AG04450 (cell line): ENCODE data around the gene SRSF2. TPM values are rescaled to one million over a fixed set of nuclear protein-coding genes. Genes with fewer than 3 reads are reported as not detected.
"Not testable (repeated sequence)": the region's sequence is repeated elsewhere in the genome, so short reads cannot be mapped to it uniquely, and the experiment has no call there.

ENCODE experiments used
- CTCF ChIA-PET: fragments of 300-600, 350-600 bp; formaldehyde crosslinking; extraction: SDS; loops from one replicate; lab custom pipeline; 2022; ENCODE audit warnings: antibody characterized with exemption, inconsistent platforms; lab: Charles Lee
- POLR2A ChIA-PET: fragments of 350-600 bp; formaldehyde crosslinking; extraction: SDS; loops from one replicate; lab custom pipeline; 2021; ENCODE audit warnings: antibody characterized with exemption, inconsistent platforms; lab: Yijun Ruan, JAX
- DNase-seq: peaks from one replicate; pipeline ENCODE4 v3.0.0-alpha.2; 2011; ENCODE audit warnings: low read depth, low spot score
- H3K27ac ChIP-seq: one replicate; pipeline ENCODE4 v1.5.1; 2012; ENCODE audit warnings: low read depth, low read length, control low read depth
- H3K27me3 ChIP-seq: one replicate; pipeline ENCODE4 v1.6.0; 2012; ENCODE audit warnings: low read length; ENCODE audit not compliant: control insufficient read depth, insufficient read depth
- H3K4me3 ChIP-seq: 2 replicates; pipeline ENCODE4 v1.5.1; 2011; ENCODE audit warnings: mild to moderate bottlenecking, low read depth, low read length, control low read depth
- H3K9me3 ChIP-seq: 2 replicates; pipeline ENCODE4 v1.5.1; 2012; ENCODE audit warnings: low read length; ENCODE audit not compliant: control insufficient read depth, insufficient read depth
- polyA plus RNA-seq: library from polyadenylated mRNA; depleted of rRNA; stranded (reverse); fragments of >200 nt; gene quantifications from 2 replicates; pipeline ENCODE4 v1.2.3, GENCODE V29; 2011
- TF ChIP-seq, protein P1 (sequence below): IDR thresholded peaks from 2 replicates; pipeline ENCODE4 v1.5.1; 2011; ENCODE audit warnings: low read depth, low read length, control low read depth, inconsistent platforms

Gene SRSF2
- polyA plus RNA-seq, 1 experiment = 184 TPM

DNA sequence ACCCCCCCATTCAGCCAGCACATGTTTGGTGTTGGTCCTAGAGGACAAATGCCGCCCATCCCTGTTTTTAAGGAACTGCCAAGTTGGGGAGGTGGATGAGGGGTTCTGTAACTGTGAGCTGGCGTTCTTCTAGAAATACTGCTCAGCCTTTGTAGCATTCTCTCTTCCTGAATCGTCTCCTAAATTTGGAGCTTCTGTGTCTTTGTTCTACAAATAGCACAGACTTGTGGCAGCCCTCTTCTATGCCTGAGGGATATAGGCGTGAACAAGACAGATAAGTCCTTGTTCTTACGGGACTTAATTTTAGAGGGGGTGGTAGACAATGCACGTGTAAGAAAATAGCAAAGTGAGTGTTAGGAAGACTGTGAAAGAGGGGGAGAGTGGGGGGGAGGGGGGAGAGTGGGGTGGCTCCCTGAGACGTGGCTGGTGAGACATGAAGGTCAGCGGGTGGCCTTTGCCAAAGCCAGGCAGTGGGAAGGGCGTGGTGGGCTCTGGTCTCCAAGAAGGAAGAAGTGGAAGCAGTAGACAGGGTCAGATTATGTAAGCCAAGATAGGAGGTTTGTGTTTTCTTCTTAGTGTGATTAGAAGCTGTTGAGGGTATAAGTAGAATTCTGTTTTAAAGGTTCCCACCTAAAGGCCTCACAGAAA, 10.7 kb upstream of the SRSF2 start:
- no peak for DNase-seq
- no peaks in the 10 kb centered on the region for H3K27me3 ChIP-seq
- no peak overlapping the region for H3K4me3 ChIP-seq
- H3K9me3 ChIP-seq = no peaks in the 10 kb centered on the region
- ChIA-PET CTCF (no interaction called here), POLR2A (interaction anchor here (0.7 kb wide), 1 partner anchor 9 kb away, joined by 3 read pairs; no protein-coding TSS in a partner anchor)
- TF ChIP-seq, protein P1, sequence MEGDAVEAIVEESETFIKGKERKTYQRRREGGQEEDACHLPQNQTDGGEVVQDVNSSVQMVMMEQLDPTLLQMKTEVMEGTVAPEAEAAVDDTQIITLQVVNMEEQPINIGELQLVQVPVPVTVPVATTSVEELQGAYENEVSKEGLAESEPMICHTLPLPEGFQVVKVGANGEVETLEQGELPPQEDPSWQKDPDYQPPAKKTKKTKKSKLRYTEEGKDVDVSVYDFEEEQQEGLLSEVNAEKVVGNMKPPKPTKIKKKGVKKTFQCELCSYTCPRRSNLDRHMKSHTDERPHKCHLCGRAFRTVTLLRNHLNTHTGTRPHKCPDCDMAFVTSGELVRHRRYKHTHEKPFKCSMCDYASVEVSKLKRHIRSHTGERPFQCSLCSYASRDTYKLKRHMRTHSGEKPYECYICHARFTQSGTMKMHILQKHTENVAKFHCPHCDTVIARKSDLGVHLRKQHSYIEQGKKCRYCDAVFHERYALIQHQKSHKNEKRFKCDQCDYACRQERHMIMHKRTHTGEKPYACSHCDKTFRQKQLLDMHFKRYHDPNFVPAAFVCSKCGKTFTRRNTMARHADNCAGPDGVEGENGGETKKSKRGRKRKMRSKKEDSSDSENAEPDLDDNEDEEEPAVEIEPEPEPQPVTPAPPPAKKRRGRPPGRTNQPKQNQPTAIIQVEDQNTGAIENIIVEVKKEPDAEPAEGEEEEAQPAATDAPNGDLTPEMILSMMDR = no peak
- H3K27ac ChIP-seq = no peak overlapping the region

- H3K27ac ChIP-seq, DNase-seq, CTCF ChIA-PET, H3K4me3 ChIP-seq, H3K9me3 ChIP-seq, H3K27me3 ChIP-seq, POLR2A ChIA-PET: not testable (repeated sequence)
Measured at GRCh38 chr17:76745785-76746184, 8.7 kb upstream of the SRSF2 start.

DNA sequence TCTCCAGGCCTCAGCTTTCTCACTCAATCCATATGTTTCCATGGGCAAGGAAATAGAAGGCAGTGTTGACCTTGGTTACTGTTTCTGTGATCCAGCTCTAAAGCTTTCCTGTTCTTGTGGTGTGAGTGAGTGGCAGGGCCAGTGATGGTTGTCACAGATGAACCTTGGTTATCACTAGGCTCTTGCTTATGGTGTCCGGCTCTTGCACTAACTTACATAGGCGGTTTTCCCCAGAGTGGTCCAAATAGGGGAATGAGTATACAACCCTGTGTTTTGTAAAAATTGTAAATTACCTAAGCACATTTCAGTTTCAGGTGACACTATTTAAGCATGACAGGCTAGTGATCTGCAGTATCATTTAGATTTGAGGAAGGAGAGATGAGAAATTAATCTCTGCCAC, 7.6 kb upstream of the SRSF2 start:
- H3K27me3 ChIP-seq = no peaks in the 10 kb centered on the region
- TF ChIP-seq, protein P1 = no peak
- DNase-seq = no peak

GRCh38 chr17:76742958-76743357, 5.8 kb upstream of the SRSF2 start:
- H3K27me3 ChIP-seq = no peaks in the 10 kb centered on the region
- no peaks in the 10 kb centered on the region for H3K9me3 ChIP-seq
- POLR2A ChIA-PET = interaction anchor here (0.5 kb wide), 1 partner anchor 50 kb away, joined by 3 read pairs; no protein-coding TSS in a partner anchor
- CTCF ChIA-PET = interaction anchor here (1.5 kb wide), 1 partner anchor 313 kb away, joined by 3 read pairs; no protein-coding TSS in a partner anchor
- TF ChIP-seq, protein P1 = no peak
- no peak overlapping the region for H3K27ac ChIP-seq
- no peak for DNase-seq
- no peak overlapping the region for H3K4me3 ChIP-seq

More for the DNA sequence above, 7.6 kb upstream of the SRSF2 start:
- ChIA-PET CTCF (no interaction called here), POLR2A (no interaction called here)
- no peak overlapping the region for H3K4me3 ChIP-seq
- H3K27ac ChIP-seq = no peak overlapping the region
- H3K9me3 ChIP-seq = no peaks in the 10 kb centered on the region

DNA sequence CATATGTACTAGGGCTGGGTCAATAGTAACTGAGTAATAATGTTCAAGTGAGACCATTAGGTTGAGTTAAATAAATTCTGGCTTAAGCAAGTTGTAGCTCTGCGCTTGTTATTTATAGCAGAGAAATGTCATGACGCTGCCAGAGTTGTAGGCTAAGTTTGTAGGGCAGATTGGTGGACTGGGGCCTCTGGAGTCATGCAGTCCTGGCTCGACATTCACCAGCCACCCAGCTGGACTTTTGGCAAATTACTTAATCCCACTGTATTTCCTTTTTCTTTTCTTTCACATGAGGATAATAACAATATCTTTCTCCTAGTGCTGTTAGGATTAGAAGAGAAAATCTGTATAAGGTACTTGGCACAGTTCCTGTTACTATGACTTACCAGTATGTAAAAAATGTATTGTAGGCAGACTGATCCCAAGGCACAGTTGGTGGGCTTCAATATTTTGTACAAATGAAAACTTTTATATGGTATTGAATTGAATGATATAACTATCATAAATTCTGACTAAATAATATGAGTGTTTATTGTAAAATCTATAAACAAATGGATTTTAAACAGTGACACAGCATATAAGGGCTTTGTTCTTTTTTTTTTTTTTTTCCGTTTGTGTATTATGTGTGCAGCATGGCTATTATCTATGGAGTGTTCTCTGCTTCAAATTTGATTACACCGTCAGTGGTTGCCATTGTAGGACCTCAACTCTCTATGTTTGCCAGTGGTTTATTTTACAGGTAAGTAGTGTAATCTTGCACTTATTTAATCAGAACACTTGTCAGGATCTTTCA, 3.4 kb upstream of the SRSF2 start:
- ChIA-PET CTCF (interaction anchor here (0.7 to 1.0 kb wide), 2 partner anchors 15 to 348 kb away, joined by 3 read pairs; no protein-coding TSS in a partner anchor), POLR2A (no interaction called here)
- Histone ChIP-seq H3K27ac (peak overlapping the region; percentile 47), H3K27me3 (no peaks in the 10 kb centered on the region), H3K4me3 (peak overlapping the region; percentile 7; the same call in 1 of the 2 replicates), H3K9me3 (no peaks in the 10 kb centered on the region; the same call in 1 of the 2 replicates)
- TF ChIP-seq, protein P1 = no peak
- DNase-seq = no peak

DNA sequence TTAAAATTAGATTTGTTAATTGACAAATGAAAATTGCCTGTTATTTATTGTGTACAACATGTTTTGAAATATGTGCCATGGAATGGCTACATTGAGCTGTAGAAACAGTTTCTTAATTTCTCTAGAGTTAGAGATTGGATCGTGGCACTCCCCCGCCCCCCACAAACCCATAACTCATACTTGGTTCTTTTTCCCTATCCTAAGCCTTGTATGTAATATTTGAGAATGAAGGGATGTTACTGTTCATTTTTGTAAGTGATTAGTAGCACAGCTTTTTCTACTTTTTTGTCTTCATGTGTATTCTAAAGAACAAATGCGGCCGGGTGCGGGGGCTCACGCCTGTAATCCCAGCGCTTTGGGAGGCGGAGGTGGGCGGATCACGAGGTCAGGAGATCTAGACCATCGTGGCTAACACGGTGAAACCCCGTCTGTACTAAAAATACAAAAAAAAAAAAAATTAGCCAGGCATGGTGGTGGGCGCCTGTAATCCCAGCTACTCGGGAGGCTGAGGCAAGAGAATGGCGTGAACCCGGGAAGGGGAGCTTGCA, 2.5 kb upstream of the SRSF2 start:
- CTCF ChIA-PET = interaction anchor here (0.7 to 1.0 kb wide), 3 partner anchors 14 to 349 kb away, joined by 3 to 4 read pairs (median 3); no protein-coding TSS in a partner anchor
- not testable (repeated sequence) for H3K9me3 ChIP-seq, DNase-seq, H3K27me3 ChIP-seq, H3K27ac ChIP-seq, H3K4me3 ChIP-seq
- POLR2A ChIA-PET = interaction anchor here (0.7 to 5.4 kb wide), 2 partner anchors 13 to 68 kb away, joined by 11 to 41 read pairs; partner anchors contain the start of genes JMJD6 and METTL23
